KMS-11 (cell line): Measurements from ENCODE around the gene ACSL1.

ENCODE experiments used
- H2AFZ ChIP-seq: fragments of 200-600 bp; sonication (generic); 2 replicates; pipeline ENCODE4 v1.6.1; 2016; ENCODE audit warnings: antibody characterized with exemption, mixed run types, low read depth
- H3K27ac ChIP-seq: fragments of 200-600 bp; sonication (generic); 2 replicates; pipeline ENCODE4 v1.6.1; 2016; ENCODE audit warnings: mild to moderate bottlenecking, mixed run types
- H3K27me3 ChIP-seq: fragments of 200-600 bp; sonication (generic); 2 replicates; pipeline ENCODE4 v1.6.1; 2017; ENCODE audit warnings: mild to moderate bottlenecking, low read depth, mixed run types, moderate library complexity; ENCODE audit not compliant: insufficient read depth
- H3K36me3 ChIP-seq: fragments of 200-600 bp; sonication (generic); 2 replicates; pipeline ENCODE4 v1.6.1; 2017; ENCODE audit warnings: mild to moderate bottlenecking, mixed run types; ENCODE audit not compliant: insufficient read depth
- H3K4me1 ChIP-seq: fragments of 200-600 bp; sonication (generic); 2 replicates; pipeline ENCODE4 v1.6.1; 2016; ENCODE audit warnings: mild to moderate bottlenecking, low read depth, mixed run types; ENCODE audit not compliant: poor library complexity, severe bottlenecking
- H3K4me2 ChIP-seq: fragments of 200-600 bp; sonication (generic); 2 replicates; pipeline ENCODE4 v1.7.0; 2016; ENCODE audit warnings: mild to moderate bottlenecking, mixed run types
- H3K4me3 ChIP-seq: fragments of 200-600 bp; sonication (generic); IDR thresholded peaks from 2 replicates; pipeline ENCODE4 v1.6.1; 2017; ENCODE audit warnings: low read depth, low read length, mixed read lengths; ENCODE audit not compliant: insufficient read depth
- H3K79me2 ChIP-seq: fragments of 200-600 bp; sonication (generic); 2 replicates; pipeline ENCODE4 v1.6.1; 2016; ENCODE audit warnings: low read depth, mixed run types; ENCODE audit not compliant: insufficient read depth
- H3K9ac ChIP-seq: fragments of 200-600 bp; sonication (generic); 2 replicates; pipeline ENCODE4 v1.6.1; 2016; ENCODE audit warnings: mild to moderate bottlenecking, mixed run types
- H4K20me1 ChIP-seq: fragments of 200-600 bp; sonication (generic); 2 replicates; pipeline ENCODE4 v1.6.1; 2016; ENCODE audit warnings: mild to moderate bottlenecking, mixed run types; ENCODE audit not compliant: insufficient read depth
- CTCF ChIP-seq: fragments of 200-600 bp; sonication (generic); conservative IDR thresholded peaks from 2 replicates; pipeline ENCODE4 v1.6.1; 2017; ENCODE audit warnings: low read depth, mild to moderate bottlenecking, antibody characterized with exemption, low read length, moderate library complexity, mixed read lengths

Gene ACSL1

GRCh38 chr4:184803874-184804273, 21.9 kb downstream of the ACSL1 start:
- Histone ChIP-seq H3K27me3 (no peaks in the 10 kb centered on the region), H3K4me1 (peaks cover 22% of the 10 kb centered on the region), H3K36me3 (no peaks in the 10 kb centered on the region), H3K9ac (no peak overlapping the region), H2AFZ (no peak overlapping the region), H3K79me2 (peaks cover 18% of the 10 kb centered on the region; the same call in 1 of the 2 replicates), H3K4me2 (no peak overlapping the region), H3K27ac (no peak overlapping the region), H3K4me3 (no peak overlapping the region), H4K20me1 (no peaks in the 10 kb centered on the region)
- no peak for TF ChIP-seq CTCF

- Histone ChIP-seq H3K4me2 (no peak overlapping the region), H3K9ac (no peak overlapping the region), H3K79me2 (peaks cover 18% of the 10 kb centered on the region; the same call in 1 of the 2 replicates), H4K20me1 (no peaks in the 10 kb centered on the region), H3K27me3 (no peaks in the 10 kb centered on the region), H3K4me3 (no peak overlapping the region), H3K27ac (no peak overlapping the region), H3K4me1 (peaks cover 22% of the 10 kb centered on the region), H3K36me3 (no peaks in the 10 kb centered on the region), H2AFZ (no peak overlapping the region)
- TF ChIP-seq CTCF = no peak
Observed at GRCh38 chr4:184803133-184803532, 22.6 kb downstream of the ACSL1 start.

GRCh38 chr4:184802697-184803015, 23.1 kb downstream of the ACSL1 start:
- peaks cover 22% of the 10 kb centered on the region for H3K4me1 ChIP-seq
- no peaks in the 10 kb centered on the region for H3K36me3 ChIP-seq
- H3K9ac ChIP-seq = no peak overlapping the region
- H4K20me1 ChIP-seq = no peaks in the 10 kb centered on the region
- no peak overlapping the region for H2AFZ ChIP-seq
- no peak overlapping the region for H3K27ac ChIP-seq
- TF ChIP-seq CTCF = no peak
- H3K4me2 ChIP-seq = no peak overlapping the region
- no peaks in the 10 kb centered on the region for H3K27me3 ChIP-seq
- no peak overlapping the region for H3K4me3 ChIP-seq
- peaks cover 18% of the 10 kb centered on the region; the same call in 1 of the 2 replicates for H3K79me2 ChIP-seq

- TF ChIP-seq CTCF = no peak
- Histone ChIP-seq H3K4me3 (no peak overlapping the region), H3K36me3 (no peaks in the 10 kb centered on the region), H3K4me1 (peaks cover 22% of the 10 kb centered on the region), H4K20me1 (no peaks in the 10 kb centered on the region), H3K4me2 (no peak overlapping the region), H3K27ac (no peak overlapping the region), H2AFZ (no peak overlapping the region), H3K9ac (no peak overlapping the region), H3K27me3 (no peaks in the 10 kb centered on the region), H3K79me2 (peaks cover 18% of the 10 kb centered on the region; the same call in 1 of the 2 replicates)
Observed at GRCh38 chr4:184801781-184802696, 23.7 kb downstream of the ACSL1 start.
